Calu3 (cell line): ENCODE results near the gene ENTREP3. TPM values are rescaled to one million over a fixed set of nuclear protein-coding genes. Genes with fewer than 3 reads are reported as not detected.

Experiments
- BruUV-seq: library from RNA; stranded (reverse); fragments of 400-500 nt; replicated peaks from 2 replicates; lab custom pipeline; 2021; lab: Mats Ljungman, UMichigan
- CTCF ChIA-PET: fragments of 300-600 bp; sonication (Branson Sonifier 250); formaldehyde crosslinking; loops from one replicate; lab custom pipeline; 2022; ENCODE audit warnings: antibody characterized with exemption; lab: Charles Lee
- DNase-seq: peaks from one replicate; pipeline ENCODE4 v3.0.0; 2022
- H3K27ac Mint-ChIP-seq: one replicate; pipeline ENCODE4 v1.8.0; 2022; ENCODE audit warnings: mixed read lengths; ENCODE audit not compliant: unreplicated experiment
- H3K27me3 Mint-ChIP-seq: one replicate; pipeline ENCODE4 v1.8.0; 2022; ENCODE audit warnings: mixed read lengths; ENCODE audit not compliant: unreplicated experiment
- H3K36me3 Mint-ChIP-seq: one replicate; pipeline ENCODE4 v1.8.0; 2022; ENCODE audit warnings: mild to moderate bottlenecking, moderate library complexity, mixed read lengths; ENCODE audit not compliant: insufficient read depth, unreplicated experiment
- H3K4me1 Mint-ChIP-seq: one replicate; pipeline ENCODE4 v1.8.0; 2022; ENCODE audit warnings: mild to moderate bottlenecking, low read depth, mixed read lengths; ENCODE audit not compliant: unreplicated experiment
- H3K4me3 Mint-ChIP-seq: one replicate; pipeline ENCODE4 v1.8.0; 2022; ENCODE audit warnings: mild to moderate bottlenecking, low read depth, moderate library complexity, mixed read lengths; ENCODE audit not compliant: unreplicated experiment
- H3K9me3 Mint-ChIP-seq: one replicate; pipeline ENCODE4 v1.8.0; 2022; ENCODE audit warnings: low read depth, mixed read lengths; ENCODE audit not compliant: unreplicated experiment
- intact Hi-C: fragments of 100-400 bp; cut with micrococcal nuclease; formaldehyde crosslinking; loops from one replicate; pipeline ENCODE4 v1.10.0; 2022; ENCODE audit not compliant: unreplicated experiment
- total RNA-seq: library from RNA; stranded (reverse); gene quantifications from 2 replicates; pipeline ENCODE4 v1.2.3, GENCODE V29; 2022
- TF ChIP-seq, protein P1 (sequence below): fragments of 200-600 bp; IDR thresholded peaks from one replicate; pipeline ENCODE4 v1.8.0; 2022; ENCODE audit warnings: antibody characterized with exemption; ENCODE audit not compliant: unreplicated experiment

ENTREP3 gene
- total RNA-seq, 1 experiment from 2014 or later = 25.2 TPM

- Mint-ChIP-seq H3K27ac (no peak overlapping the region), H3K36me3 (peaks cover 8% of the 10 kb centered on the region), H3K9me3 (no peaks in the 10 kb centered on the region), H3K4me1 (no peaks in the 10 kb centered on the region), H3K4me3 (no peak overlapping the region), H3K27me3 (no peaks in the 10 kb centered on the region)
- TF ChIP-seq, protein P1, sequence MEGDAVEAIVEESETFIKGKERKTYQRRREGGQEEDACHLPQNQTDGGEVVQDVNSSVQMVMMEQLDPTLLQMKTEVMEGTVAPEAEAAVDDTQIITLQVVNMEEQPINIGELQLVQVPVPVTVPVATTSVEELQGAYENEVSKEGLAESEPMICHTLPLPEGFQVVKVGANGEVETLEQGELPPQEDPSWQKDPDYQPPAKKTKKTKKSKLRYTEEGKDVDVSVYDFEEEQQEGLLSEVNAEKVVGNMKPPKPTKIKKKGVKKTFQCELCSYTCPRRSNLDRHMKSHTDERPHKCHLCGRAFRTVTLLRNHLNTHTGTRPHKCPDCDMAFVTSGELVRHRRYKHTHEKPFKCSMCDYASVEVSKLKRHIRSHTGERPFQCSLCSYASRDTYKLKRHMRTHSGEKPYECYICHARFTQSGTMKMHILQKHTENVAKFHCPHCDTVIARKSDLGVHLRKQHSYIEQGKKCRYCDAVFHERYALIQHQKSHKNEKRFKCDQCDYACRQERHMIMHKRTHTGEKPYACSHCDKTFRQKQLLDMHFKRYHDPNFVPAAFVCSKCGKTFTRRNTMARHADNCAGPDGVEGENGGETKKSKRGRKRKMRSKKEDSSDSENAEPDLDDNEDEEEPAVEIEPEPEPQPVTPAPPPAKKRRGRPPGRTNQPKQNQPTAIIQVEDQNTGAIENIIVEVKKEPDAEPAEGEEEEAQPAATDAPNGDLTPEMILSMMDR = no peak
- intact Hi-C loops = no loop called here
- no TSS peak for BruUV-seq
- CTCF ChIA-PET = interaction anchor here (0.7 kb wide), 1 partner anchor 703 kb away, joined by 8 read pairs; no protein-coding TSS in a partner anchor
- DNase-seq = no peak
Measured at GRCh38 chr1:155287987-155288543, 32.8 kb upstream of the ENTREP3 start.

- H3K27me3 Mint-ChIP-seq = no peaks in the 10 kb centered on the region
- no TSS peak for BruUV-seq
- H3K4me1 Mint-ChIP-seq = no peaks in the 10 kb centered on the region
Measured at GRCh38 chr1:155286544-155286943, 31.3 kb upstream of the ENTREP3 start.

DNA sequence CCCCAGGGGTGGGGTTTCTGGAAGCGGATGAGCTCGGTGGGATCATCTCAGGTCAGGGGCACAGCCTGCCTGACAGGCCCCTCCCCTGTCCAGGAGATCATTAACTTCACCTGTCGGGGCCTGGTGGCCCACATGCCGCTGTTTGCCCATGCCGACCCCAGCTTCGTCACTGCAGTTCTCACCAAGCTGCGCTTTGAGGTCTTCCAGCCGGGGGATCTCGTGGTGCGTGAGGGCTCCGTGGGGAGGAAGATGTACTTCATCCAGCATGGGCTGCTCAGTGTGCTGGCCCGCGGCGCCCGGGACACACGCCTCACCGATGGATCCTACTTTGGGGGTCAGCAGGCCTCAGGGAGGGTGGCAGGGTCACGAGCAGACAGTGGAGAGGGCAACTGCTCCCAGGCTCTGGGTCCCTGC, 30.4 kb upstream of the ENTREP3 start:
- H3K4me1 Mint-ChIP-seq = no peaks in the 10 kb centered on the region
- no peaks in the 10 kb centered on the region for H3K27me3 Mint-ChIP-seq
- no peaks in the 10 kb centered on the region for H3K9me3 Mint-ChIP-seq
- TF ChIP-seq, protein P1 = no peak
- CTCF ChIA-PET = no interaction called here
- no peak overlapping the region for H3K27ac Mint-ChIP-seq
- no peak for DNase-seq
- peaks cover 13% of the 10 kb centered on the region for H3K36me3 Mint-ChIP-seq
- no TSS peak for BruUV-seq
- intact Hi-C loops = no loop called here
- no peak overlapping the region for H3K4me3 Mint-ChIP-seq

More at GRCh38 chr1:155286544-155286943, 31.3 kb upstream of the ENTREP3 start:
- H3K27ac Mint-ChIP-seq = no peak overlapping the region
- H3K4me3 Mint-ChIP-seq = no peak overlapping the region
- no peaks in the 10 kb centered on the region for H3K9me3 Mint-ChIP-seq
- no peak for DNase-seq
- H3K36me3 Mint-ChIP-seq = peaks cover 13% of the 10 kb centered on the region
- TF ChIP-seq, protein P1 = no peak
- CTCF ChIA-PET = no interaction called here
- intact Hi-C loops = no loop called here

GRCh38 chr1:155285063-155285462, 29.8 kb upstream of the ENTREP3 start:
- H3K27ac Mint-ChIP-seq = no peak overlapping the region
- intact Hi-C loops = no loop called here
- no peaks in the 10 kb centered on the region for H3K9me3 Mint-ChIP-seq
- TF ChIP-seq, protein P1 = no peak
- H3K36me3 Mint-ChIP-seq = peaks cover 13% of the 10 kb centered on the region
- no TSS peak for BruUV-seq
- no peak for DNase-seq
- CTCF ChIA-PET = no interaction called here
- H3K4me1 Mint-ChIP-seq = no peaks in the 10 kb centered on the region
- H3K4me3 Mint-ChIP-seq = no peak overlapping the region
- no peaks in the 10 kb centered on the region for H3K27me3 Mint-ChIP-seq
